Hippocampal formation (tissue), 2 donors: ENCODE measurements around the gene JAZF1.
"Not testable (repeated sequence)": the region's sequence is repeated elsewhere in the genome, so short reads cannot be mapped to it uniquely, and the experiment has no call there.

Experiments
- DNase-seq, 2 donors: peaks; one replicate each; lab custom pipeline; 2025; lab: John Stamatoyannopoulos, UW

The JAZF1 gene

GRCh38 chr7:27912751-27913150 is 267.8 kb downstream of the JAZF1 start:
- DNase-seq = no peak

- DNase-seq = no peak
Measured at GRCh38 chr7:27911920-27912319, 268.7 kb downstream of the JAZF1 start.

- no peak for DNase-seq
Measured at GRCh38 chr7:27910326-27910725, 270.3 kb downstream of the JAZF1 start.

- DNase-seq = no peak
Measured at GRCh38 chr7:27908534-27909165, 271.9 kb downstream of the JAZF1 start.

GRCh38 chr7:27906385-27907091 is 274.1 kb downstream of the JAZF1 start:
- no peak for DNase-seq

GRCh38 chr7:27905951-27906350 is 274.6 kb downstream of the JAZF1 start:
- no peak for DNase-seq

- DNase-seq = no peak
Measured at GRCh38 chr7:27901028-27901760, 279.4 kb downstream of the JAZF1 start.

GRCh38 chr7:27900006-27900405 is 280.6 kb downstream of the JAZF1 start:
- no peak for DNase-seq

- no peak for DNase-seq
Measured at GRCh38 chr7:27899601-27900000, 281.0 kb downstream of the JAZF1 start.

GRCh38 chr7:27897441-27897847 is 283.2 kb downstream of the JAZF1 start:
- no peak for DNase-seq

GRCh38 chr7:27897001-27897400 is 283.6 kb downstream of the JAZF1 start:
- DNase-seq = no peak

- no peak for DNase-seq
Measured at GRCh38 chr7:27895551-27895950, 285.0 kb downstream of the JAZF1 start.

GRCh38 chr7:27890205-27890849 is 290.3 kb downstream of the JAZF1 start:
- DNase-seq = no peak

GRCh38 chr7:27889800-27890199 is 290.8 kb downstream of the JAZF1 start:
- no peak for DNase-seq

GRCh38 chr7:27888736-27889135 is 291.9 kb downstream of the JAZF1 start:
- no peak for DNase-seq

- DNase-seq = not testable (repeated sequence)
Measured at GRCh38 chr7:27886710-27887109, 293.9 kb downstream of the JAZF1 start.

GRCh38 chr7:27885652-27886051 is 294.9 kb downstream of the JAZF1 start:
- no peak for DNase-seq

GRCh38 chr7:27883696-27884095 is 296.9 kb downstream of the JAZF1 start:
- no peak for DNase-seq

GRCh38 chr7:27876756-27877155 is 303.8 kb downstream of the JAZF1 start:
- DNase-seq = no peak

GRCh38 chr7:27875832-27876231 is 304.8 kb downstream of the JAZF1 start:
- no peak for DNase-seq

GRCh38 chr7:27875061-27875460 is 305.5 kb downstream of the JAZF1 start:
- DNase-seq = no peak
